ENCODE results near the gene VWA3A.
"Not testable (repeated sequence)": the region's sequence is repeated elsewhere in the genome, so short reads cannot be mapped to it uniquely, and the experiment has no call there.

VWA3A gene

GRCh38 chr16:22124583-22125284, 32.4 kb downstream of the VWA3A start:
- FAIRE-seq (no peak), DNase-seq (ENCODE audit: insufficient read length, low spot score) (no peak)
- TF ChIP-seq POU2F2 (IDR thresholded peaks at IDR 0.05; ENCODE audit: low read depth, low read length) (no peak), SPI1 (IDR thresholded peaks at IDR 0.05; ENCODE audit: low read depth, low read length) (no peak), POLR2AphosphoS5 (IDR thresholded peaks at IDR 0.05; ENCODE audit: low read depth, low read length) (no peak), PAX5 (IDR thresholded peaks at IDR 0.05; ENCODE audit: insufficient read depth, low read length, severe bottlenecking) (no peak), TAF1 (IDR thresholded peaks at IDR 0.05; ENCODE audit: low read depth, low read length) (no peak), POLR2A (IDR thresholded peaks at IDR 0.05; ENCODE audit: low read depth, low read length) (no peak)

- no peak for FAIRE-seq
- DNase-seq (ENCODE audit: insufficient read length, low spot score): no peak
- TF ChIP-seq POU2F2 (IDR thresholded peaks at IDR 0.05; ENCODE audit: low read depth, low read length): no peak
- TF ChIP-seq SPI1 (IDR thresholded peaks at IDR 0.05; ENCODE audit: low read depth, low read length): no peak
- no peak for TF ChIP-seq POLR2AphosphoS5 (IDR thresholded peaks at IDR 0.05; ENCODE audit: low read depth, low read length)
- TF ChIP-seq TAF1 (IDR thresholded peaks at IDR 0.05; ENCODE audit: low read depth, low read length): no peak
- no peak for TF ChIP-seq PAX5 (IDR thresholded peaks at IDR 0.05; ENCODE audit: insufficient read depth, low read length, severe bottlenecking)
- no peak for TF ChIP-seq POLR2A (IDR thresholded peaks at IDR 0.05; ENCODE audit: low read depth, low read length)
These were observed 33.8 kb downstream of the VWA3A start for GRCh38 chr16:22126037-22126558.

GRCh38 chr16:22128537-22128936, 36.2 kb downstream of the VWA3A start:
- DNase-seq (ENCODE audit: insufficient read length, low spot score); FAIRE-seq: not testable (repeated sequence)

- DNase-seq (ENCODE audit: insufficient read length, low spot score) (no peak), FAIRE-seq (no peak)
- TF ChIP-seq POLR2AphosphoS5 (IDR thresholded peaks at IDR 0.05; ENCODE audit: low read depth, low read length) (no peak), POLR2A (IDR thresholded peaks at IDR 0.05; ENCODE audit: low read depth, low read length) (no peak), TAF1 (IDR thresholded peaks at IDR 0.05; ENCODE audit: low read depth, low read length) (no peak), PAX5 (IDR thresholded peaks at IDR 0.05; ENCODE audit: insufficient read depth, low read length, severe bottlenecking) (no peak), POU2F2 (IDR thresholded peaks at IDR 0.05; ENCODE audit: low read depth, low read length) (no peak), SPI1 (IDR thresholded peaks at IDR 0.05; ENCODE audit: low read depth, low read length) (no peak)
These were observed 38.2 kb downstream of the VWA3A start for GRCh38 chr16:22130528-22130927.

GRCh38 chr16:22132801-22133200, 40.5 kb downstream of the VWA3A start:
- TF ChIP-seq PAX5 (IDR thresholded peaks at IDR 0.05; ENCODE audit: insufficient read depth, low read length, severe bottlenecking) (no peak), POLR2A (IDR thresholded peaks at IDR 0.05; ENCODE audit: low read depth, low read length) (no peak), POLR2AphosphoS5 (IDR thresholded peaks at IDR 0.05; ENCODE audit: low read depth, low read length) (no peak), SPI1 (IDR thresholded peaks at IDR 0.05; ENCODE audit: low read depth, low read length) (no peak), TAF1 (IDR thresholded peaks at IDR 0.05; ENCODE audit: low read depth, low read length) (no peak), POU2F2 (IDR thresholded peaks at IDR 0.05; ENCODE audit: low read depth, low read length) (no peak)
- no peak for FAIRE-seq
- no peak for DNase-seq (ENCODE audit: insufficient read length, low spot score)

- no peak for DNase-seq (ENCODE audit: insufficient read length, low spot score)
- no peak for FAIRE-seq
- TF ChIP-seq POU2F2 (IDR thresholded peaks at IDR 0.05; ENCODE audit: low read depth, low read length) (no peak), SPI1 (IDR thresholded peaks at IDR 0.05; ENCODE audit: low read depth, low read length) (no peak), TAF1 (IDR thresholded peaks at IDR 0.05; ENCODE audit: low read depth, low read length) (no peak), POLR2AphosphoS5 (IDR thresholded peaks at IDR 0.05; ENCODE audit: low read depth, low read length) (no peak), PAX5 (IDR thresholded peaks at IDR 0.05; ENCODE audit: insufficient read depth, low read length, severe bottlenecking) (no peak)
These were observed 46.1 kb downstream of the VWA3A start for GRCh38 chr16:22138482-22138881.

- FAIRE-seq (no peak), DNase-seq (ENCODE audit: insufficient read length, low spot score) (no peak)
- no peak for TF ChIP-seq POLR2AphosphoS5 (IDR thresholded peaks at IDR 0.05; ENCODE audit: low read depth, low read length)
These were observed 46.7 kb downstream of the VWA3A start for GRCh38 chr16:22139008-22139407.

- no peak for DNase-seq (ENCODE audit: insufficient read length, low spot score)
- TF ChIP-seq POLR2AphosphoS5 (IDR thresholded peaks at IDR 0.05; ENCODE audit: low read depth, low read length) (no peak), PAX5 (IDR thresholded peaks at IDR 0.05; ENCODE audit: insufficient read depth, low read length, severe bottlenecking) (no peak), TAF1 (IDR thresholded peaks at IDR 0.05; ENCODE audit: low read depth, low read length) (no peak), POLR2A (IDR thresholded peaks at IDR 0.05; ENCODE audit: low read depth, low read length) (no peak), SPI1 (IDR thresholded peaks at IDR 0.05; ENCODE audit: low read depth, low read length) (no peak), POU2F2 (IDR thresholded peaks at IDR 0.05; ENCODE audit: low read depth, low read length) (no peak)
- no peak for FAIRE-seq
These were observed 47.4 kb downstream of the VWA3A start for GRCh38 chr16:22139732-22140131.

GRCh38 chr16:22141767-22142166, 49.4 kb downstream of the VWA3A start:
- DNase-seq (ENCODE audit: insufficient read length, low spot score): no peak

GRCh38 chr16:22144520-22144919, 52.2 kb downstream of the VWA3A start:
- no peak for FAIRE-seq
- no peak for DNase-seq (ENCODE audit: insufficient read length, low spot score)
- no peak for TF ChIP-seq TAF1 (IDR thresholded peaks at IDR 0.05; ENCODE audit: low read depth, low read length)
- TF ChIP-seq PAX5 (IDR thresholded peaks at IDR 0.05; ENCODE audit: insufficient read depth, low read length, severe bottlenecking): no peak
- no peak for TF ChIP-seq POLR2AphosphoS5 (IDR thresholded peaks at IDR 0.05; ENCODE audit: low read depth, low read length)
- no peak for TF ChIP-seq POU2F2 (IDR thresholded peaks at IDR 0.05; ENCODE audit: low read depth, low read length)
- no peak for TF ChIP-seq POLR2A (IDR thresholded peaks at IDR 0.05; ENCODE audit: low read depth, low read length)
- no peak for TF ChIP-seq SPI1 (IDR thresholded peaks at IDR 0.05; ENCODE audit: low read depth, low read length)

More at GRCh38 chr16:22141767-22142166, 49.4 kb downstream of the VWA3A start:
- no peak for FAIRE-seq
- no peak for TF ChIP-seq SPI1 (IDR thresholded peaks at IDR 0.05; ENCODE audit: low read depth, low read length)
- no peak for TF ChIP-seq POLR2AphosphoS5 (IDR thresholded peaks at IDR 0.05; ENCODE audit: low read depth, low read length)
- TF ChIP-seq PAX5 (IDR thresholded peaks at IDR 0.05; ENCODE audit: insufficient read depth, low read length, severe bottlenecking): no peak
- no peak for TF ChIP-seq POU2F2 (IDR thresholded peaks at IDR 0.05; ENCODE audit: low read depth, low read length)
- TF ChIP-seq TAF1 (IDR thresholded peaks at IDR 0.05; ENCODE audit: low read depth, low read length): no peak
- no peak for TF ChIP-seq POLR2A (IDR thresholded peaks at IDR 0.05; ENCODE audit: low read depth, low read length)
